ENCODE measurements around the gene CCNY. TPM values are rescaled to one million over a fixed set of nuclear protein-coding genes. Genes with fewer than 3 reads are reported as not detected.

The CCNY gene
- total RNA-seq, 4 donors from 2014 or later, result 23.9 to 68.1 (median 39.5) TPM

GRCh38 chr10:35542303-35542702, 206.0 kb downstream of the CCNY start:
- DNase-seq, result no peak
- in situ Hi-C loops (cut with MboI; ENCODE audit: low sequenced_read_pairs in 4 of 4), result no loop called here

GRCh38 chr10:35545079-35545657, 208.9 kb downstream of the CCNY start:
- H3K36me3 ChIP-seq, result no peaks in the 10 kb centered on the region
- no peaks in the 10 kb centered on the region for H3K9me3 ChIP-seq
- H3K4me1 ChIP-seq, result peaks cover 12 to 15% of the 10 kb centered on the region in 2 donors
- intact Hi-C loops (cut with DNase I; ENCODE audit: low total_unique reads) (no loop called here), in situ Hi-C loops (cut with MboI; ENCODE audit: low sequenced_read_pairs in 4 of 4) (no loop called here)
- TF ChIP-seq CTCF (IDR thresholded peaks at IDR 0.05 in 4 of 5, conservative IDR thresholded peaks at IDR 0.05 in 1 of 5), result no peak
- TF ChIP-seq POLR2A (IDR thresholded peaks at IDR 0.05), result no peak
- ATAC-seq, result no peak
- no peaks in the 10 kb centered on the region for H3K27me3 ChIP-seq
- no peak overlapping the region for H3K27ac ChIP-seq
- no peak for DNase-seq
- H3K4me3 ChIP-seq, result no peak overlapping the region

More at GRCh38 chr10:35542303-35542702, 206.0 kb downstream of the CCNY start:
- Histone ChIP-seq H3K9me3 (no peaks in the 10 kb centered on the region), H3K36me3 (no peaks in the 10 kb centered on the region), H3K27me3 (no peaks in the 10 kb centered on the region), H3K27ac (no peak overlapping the region), H3K4me1 (peaks cover 12 to 15% of the 10 kb centered on the region in 2 donors), H3K4me3 (no peak overlapping the region)
- intact Hi-C loops (cut with DNase I; ENCODE audit: low total_unique reads), result no loop called here
- TF ChIP-seq POLR2A (IDR thresholded peaks at IDR 0.05) (no peak), CTCF (IDR thresholded peaks at IDR 0.05 in 4 of 5, conservative IDR thresholded peaks at IDR 0.05 in 1 of 5) (no peak)
- ATAC-seq, result no peak

- Histone ChIP-seq H3K4me1 (peaks cover 10 to 12% of the 10 kb centered on the region in 2 donors), H3K27ac (no peak overlapping the region), H3K9me3 (no peaks in the 10 kb centered on the region), H3K27me3 (no peaks in the 10 kb centered on the region), H3K36me3 (no peaks in the 10 kb centered on the region), H3K4me3 (no peak overlapping the region)
- ATAC-seq, result peak in 1 of 2 donors; percentile 50
- no peak for DNase-seq
- no peak for TF ChIP-seq CTCF (IDR thresholded peaks at IDR 0.05 in 4 of 5, conservative IDR thresholded peaks at IDR 0.05 in 1 of 5)
- TF ChIP-seq POLR2A (IDR thresholded peaks at IDR 0.05), result no peak
- intact Hi-C loops (cut with DNase I; ENCODE audit: low total_unique reads), result no loop called here
- in situ Hi-C loops (cut with MboI; ENCODE audit: low sequenced_read_pairs in 4 of 4), result no loop called here
These were observed 209.7 kb downstream of the CCNY start for GRCh38 chr10:35545878-35546590.

GRCh38 chr10:35546824-35547225, 210.5 kb downstream of the CCNY start:
- Histone ChIP-seq H3K4me1 (peaks cover 9 to 12% of the 10 kb centered on the region in 2 donors), H3K36me3 (no peaks in the 10 kb centered on the region), H3K4me3 (no peak overlapping the region), H3K27me3 (no peaks in the 10 kb centered on the region), H3K9me3 (no peaks in the 10 kb centered on the region), H3K27ac (no peak overlapping the region)
- intact Hi-C loops (cut with DNase I; ENCODE audit: low total_unique reads), result no loop called here
- TF ChIP-seq CTCF (IDR thresholded peaks at IDR 0.05 in 4 of 5, conservative IDR thresholded peaks at IDR 0.05 in 1 of 5), result no peak
- TF ChIP-seq POLR2A (IDR thresholded peaks at IDR 0.05), result no peak
- no peak for DNase-seq
- in situ Hi-C loops (cut with MboI; ENCODE audit: low sequenced_read_pairs in 4 of 4), result no loop called here
- ATAC-seq, result no peak
